NT2/D1 (cell line): ENCODE results near the gene EPHA3.

Experiments used
- YY1 ChIP-seq: IDR thresholded peaks from 2 replicates; pipeline ENCODE4 v1.6.1; 2011; ENCODE audit not compliant: insufficient read length, insufficient read depth
- ZNF274 ChIP-seq: IDR thresholded peaks from 2 replicates; pipeline ENCODE4 v1.6.1; 2011; ENCODE audit warnings: mild to moderate bottlenecking, low read depth, low read length

DNA sequence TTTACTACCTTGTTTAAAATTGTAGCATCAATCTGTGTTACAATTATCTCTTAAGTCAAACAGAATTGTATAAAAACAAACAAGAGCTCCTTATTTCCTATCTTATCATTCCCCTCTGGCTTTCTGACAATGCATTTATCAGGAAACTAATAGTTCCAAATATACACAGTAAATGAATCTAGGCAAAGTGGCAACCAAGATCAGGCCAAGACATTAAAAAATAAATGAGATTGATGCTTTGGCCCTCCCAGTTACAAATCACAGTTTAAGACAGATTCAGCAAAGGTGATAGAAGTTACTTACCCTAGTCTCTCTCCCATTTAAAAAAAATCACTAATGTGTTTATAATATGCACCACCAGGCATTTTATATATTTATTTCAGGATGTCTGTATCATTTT, 236.7 kb downstream of the EPHA3 start:
- TF ChIP-seq YY1 (no peak), ZNF274 (no peak)
